NCI-H2171 treated with DMSO at 0.1 percent for 48 hours (cell line): ENCODE results near the gene SLC9A9.

Experiments
- DNase-seq: peaks from one replicate; lab custom pipeline; 2025; lab: John Stamatoyannopoulos, UW

Gene SLC9A9

DNA sequence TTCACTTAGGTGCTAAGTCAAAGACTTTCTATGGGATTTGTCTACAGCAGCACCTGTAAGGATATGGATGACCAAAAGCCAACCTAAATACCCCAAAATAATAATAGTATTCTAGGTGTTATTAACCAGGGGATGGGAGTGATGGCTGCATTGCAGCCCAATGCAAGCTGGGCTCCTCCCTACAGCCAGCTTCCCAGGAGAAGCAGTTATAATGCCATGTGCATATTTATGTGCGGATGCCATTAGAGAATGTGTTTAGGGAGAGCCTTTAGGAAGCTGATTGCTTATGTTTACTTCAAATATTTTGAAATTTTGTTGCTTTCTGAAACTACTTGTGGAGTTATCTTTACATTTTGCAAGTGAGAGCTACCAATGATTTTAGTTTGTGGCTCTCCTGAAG lies 491.4 kb downstream of the SLC9A9 start:
- DNase-seq: no peak

DNA sequence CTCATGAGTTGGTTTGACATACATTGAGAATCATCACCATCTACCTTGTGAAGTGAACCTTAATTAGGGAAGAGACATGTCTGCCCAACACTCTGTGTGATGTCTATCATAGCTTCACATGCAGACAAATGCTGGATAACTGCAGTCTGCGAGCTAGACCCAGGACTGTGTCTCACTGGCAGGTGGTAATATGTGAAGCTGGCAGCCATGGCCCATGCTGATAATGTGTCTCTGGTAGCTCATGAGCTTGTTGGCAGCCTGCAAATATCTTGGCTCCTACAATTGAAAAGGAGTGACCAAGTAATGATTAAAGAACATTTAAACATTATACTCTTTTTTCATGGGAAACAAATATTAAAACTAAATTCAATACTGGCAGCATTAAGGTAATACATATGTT lies 493.9 kb downstream of the SLC9A9 start:
- DNase-seq: no peak

DNA sequence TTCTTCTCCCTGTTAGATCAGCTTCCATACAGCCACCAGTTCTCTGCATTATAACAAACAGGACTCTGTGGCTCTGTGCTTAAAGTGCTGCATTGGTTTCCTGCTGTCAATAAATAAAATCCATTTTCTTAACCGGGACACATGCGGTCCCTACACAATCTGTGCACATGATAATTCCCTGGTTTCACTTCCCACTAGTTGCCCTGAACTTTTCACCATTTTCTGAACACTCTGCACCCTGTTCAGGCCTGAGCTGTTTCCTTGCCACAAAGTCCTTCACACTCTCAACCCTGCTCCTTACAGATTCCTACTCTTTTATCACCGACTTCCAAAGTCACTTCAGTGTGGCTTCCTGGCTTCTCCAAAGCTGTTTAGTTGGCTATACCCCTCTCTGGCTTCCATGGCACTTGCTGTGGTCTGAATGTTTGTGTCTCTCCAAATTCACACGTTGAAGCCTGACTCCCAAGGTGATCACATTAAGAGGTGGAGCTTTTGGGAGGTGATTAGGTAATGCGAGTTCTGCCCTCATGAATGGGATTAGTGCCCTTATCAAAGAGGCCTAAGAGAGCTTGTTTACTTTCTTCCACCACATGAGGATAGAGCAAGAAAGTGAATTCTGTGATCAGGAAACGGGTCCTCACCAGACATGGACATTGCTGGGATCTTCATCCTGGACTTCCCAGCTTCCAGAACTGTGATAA lies 495.3 kb downstream of the SLC9A9 start:
- no peak for DNase-seq

- DNase-seq: no peak
These were observed 496.2 kb downstream of the SLC9A9 start for GRCh38 chr3:143351895-143352608.

DNA sequence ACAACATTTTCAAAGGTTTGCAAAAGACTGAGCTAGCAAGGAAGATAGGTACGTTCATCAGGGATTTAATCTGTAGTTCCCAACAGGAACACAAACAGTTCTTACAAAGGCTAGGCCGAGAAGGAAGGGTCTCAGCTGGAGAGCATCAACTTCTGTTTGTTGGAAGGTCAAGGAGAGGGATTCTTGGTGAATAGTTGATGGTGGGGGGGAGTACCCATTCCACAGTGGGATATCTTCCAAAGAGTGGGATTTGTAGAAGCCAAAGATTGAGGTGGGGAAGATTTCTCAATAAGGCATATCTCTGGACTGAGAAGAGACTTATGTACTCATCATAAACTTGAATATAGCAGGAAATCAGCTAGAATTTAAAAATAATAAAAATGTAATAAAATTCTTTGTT lies 496.9 kb downstream of the SLC9A9 start:
- no peak for DNase-seq

DNA sequence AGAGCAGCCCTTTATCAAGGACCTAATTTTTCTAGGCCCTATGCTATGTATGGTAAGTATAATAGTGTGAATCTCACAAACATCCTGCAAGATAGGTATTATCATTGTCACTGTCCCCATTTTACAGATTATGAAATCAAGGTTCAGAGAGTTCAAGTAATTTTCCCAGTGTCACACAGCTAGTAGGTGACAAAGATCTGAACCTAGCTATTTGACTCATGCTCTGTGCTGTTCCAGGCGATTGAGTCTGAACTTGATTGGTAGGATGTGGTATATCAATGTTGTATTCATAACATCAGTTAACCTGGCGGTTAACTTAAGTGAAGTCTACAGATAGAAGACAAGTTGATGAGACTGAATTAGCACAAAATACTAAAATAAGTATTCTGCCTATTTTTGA lies 498.8 kb downstream of the SLC9A9 start:
- DNase-seq: no peak

DNA sequence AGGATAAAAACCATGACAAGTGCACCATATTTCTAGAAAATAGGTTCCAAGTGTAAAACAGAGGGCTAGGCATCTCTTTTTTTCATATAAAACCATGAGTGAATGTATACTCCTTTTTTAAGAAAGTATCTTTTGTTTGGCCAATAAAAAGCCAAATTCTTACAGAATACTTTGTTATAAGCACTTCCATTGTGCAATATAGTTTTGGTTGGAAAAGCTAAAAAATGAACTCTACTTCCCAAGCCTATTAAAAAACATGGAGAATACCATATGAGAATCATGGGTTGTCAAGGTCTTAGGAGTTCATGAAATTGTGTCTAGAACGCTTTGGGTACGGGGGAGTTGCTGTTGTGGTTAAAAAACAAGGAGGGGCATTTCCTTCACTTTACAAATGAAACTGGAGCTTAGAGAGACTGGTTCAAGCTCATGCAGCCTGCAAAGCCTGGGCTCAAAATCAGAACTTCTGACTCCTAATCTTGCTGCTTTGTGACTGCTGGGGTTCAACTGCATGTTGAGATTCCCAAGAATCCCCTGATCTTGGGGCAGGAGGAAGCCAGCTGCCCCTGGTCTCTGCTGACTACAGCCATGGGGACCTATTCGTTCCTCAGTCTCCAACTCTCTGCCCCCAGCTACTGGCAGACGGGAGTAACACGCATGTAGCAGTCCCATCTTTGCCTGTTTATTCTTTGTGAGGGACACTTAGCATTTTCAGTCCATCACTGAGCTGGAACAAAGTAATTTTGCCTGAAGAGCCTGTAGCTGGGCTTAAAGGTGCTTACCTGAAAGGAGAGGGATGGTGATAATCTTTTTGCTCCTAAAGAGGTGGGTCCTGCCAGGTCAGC lies 499.6 kb downstream of the SLC9A9 start:
- no peak for DNase-seq

- no peak for DNase-seq
These were observed 503.6 kb downstream of the SLC9A9 start for GRCh38 chr3:143344516-143345165.

DNA sequence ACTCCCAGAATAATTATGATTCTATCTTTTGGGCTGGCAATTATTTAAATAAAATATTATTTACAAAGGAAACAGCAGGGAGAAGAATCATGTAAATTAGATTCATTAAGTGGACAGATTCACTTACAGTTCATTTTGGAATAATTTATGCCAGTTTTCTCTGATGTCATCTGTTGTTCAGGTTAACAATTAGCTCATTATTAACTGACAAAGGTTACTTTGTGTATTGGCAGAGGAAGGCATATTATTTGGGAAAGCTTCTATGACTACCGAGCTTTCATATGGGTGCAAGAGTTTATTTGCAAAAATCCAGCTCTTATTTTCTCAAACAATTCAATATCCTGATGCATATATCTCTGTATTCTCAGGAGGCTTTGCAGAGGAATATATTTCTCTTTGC lies 504.3 kb downstream of the SLC9A9 start:
- no peak for DNase-seq

DNA sequence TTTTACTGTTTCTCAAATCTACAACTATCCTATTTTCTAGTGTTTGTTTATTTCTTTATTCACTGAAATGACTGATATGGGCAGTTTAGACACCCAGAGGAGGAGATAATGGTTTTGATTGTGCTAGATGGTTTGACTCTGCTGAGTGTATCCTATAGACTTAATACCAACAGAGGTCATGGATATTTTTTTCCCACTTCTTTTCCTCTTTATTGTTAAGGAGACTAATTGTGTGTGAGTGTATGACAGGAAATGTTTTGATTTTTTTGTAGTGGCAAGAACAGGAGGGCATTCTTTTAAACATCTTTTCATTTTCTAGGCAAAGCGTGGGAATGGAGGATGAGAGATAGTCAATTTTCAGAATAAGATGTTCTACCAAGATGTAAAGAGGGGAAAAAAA lies 505.2 kb downstream of the SLC9A9 start:
- no peak for DNase-seq

GRCh38 chr3:143339451-143339850 lies 508.8 kb downstream of the SLC9A9 start:
- no peak for DNase-seq

DNA sequence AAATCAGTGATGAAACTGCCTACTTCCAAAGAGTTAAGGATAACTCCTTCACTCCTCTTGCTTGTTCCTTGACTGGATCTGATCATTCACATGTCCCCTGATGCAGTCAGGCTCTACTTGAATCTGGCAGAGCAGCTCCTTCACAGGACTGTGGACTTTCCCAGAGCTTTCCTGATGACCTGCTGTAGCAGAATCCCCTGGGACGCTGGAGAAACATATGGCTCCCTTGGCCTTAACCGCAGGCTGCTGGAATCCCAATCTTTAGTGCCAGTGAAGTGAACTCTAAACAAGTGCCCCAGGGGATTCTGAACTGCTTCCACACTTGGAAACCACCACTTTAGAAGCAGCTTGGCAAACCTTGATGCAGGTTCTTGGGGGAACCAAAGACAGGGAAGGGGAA lies 510.9 kb downstream of the SLC9A9 start:
- DNase-seq: peak; percentile 98

DNA sequence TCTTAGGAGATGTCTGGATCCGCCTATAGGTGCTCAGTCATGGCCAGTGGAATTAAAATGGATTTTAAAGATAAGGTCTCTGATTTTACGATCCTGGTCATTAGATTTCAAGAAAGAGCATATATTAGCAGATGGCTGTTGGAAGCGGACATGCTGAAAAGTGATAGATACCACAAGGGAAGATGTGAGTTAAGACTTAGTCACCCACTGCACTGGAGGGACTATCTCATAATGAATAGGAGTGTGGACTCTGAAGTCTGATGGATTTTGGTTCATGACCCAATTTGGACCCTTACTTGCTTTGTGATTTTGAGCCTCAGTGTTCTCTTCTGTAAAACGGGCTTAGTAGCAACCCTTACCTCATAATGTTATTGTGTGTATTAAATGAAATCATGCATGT lies 514.0 kb downstream of the SLC9A9 start:
- no peak for DNase-seq

- no peak for DNase-seq
These were observed 514.9 kb downstream of the SLC9A9 start for GRCh38 chr3:143333367-143333766.

DNA sequence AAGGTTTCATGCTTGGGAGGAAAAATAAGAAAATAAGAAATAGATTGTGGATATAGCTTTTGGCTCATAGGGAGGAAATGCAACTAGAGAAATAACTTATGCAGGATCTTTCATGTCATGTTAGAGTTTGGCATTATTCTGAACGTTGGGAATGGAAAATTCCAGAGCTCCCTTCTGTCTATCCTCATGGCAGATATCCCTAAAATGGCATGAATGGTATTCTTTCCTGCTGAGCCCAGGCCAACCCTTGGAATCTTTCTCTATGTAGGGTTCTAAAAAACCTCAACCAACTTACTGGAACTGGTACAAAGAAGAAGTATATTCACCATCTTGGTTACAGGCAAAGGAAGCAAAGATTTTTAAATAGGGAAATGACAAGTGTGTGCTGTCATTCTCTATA lies 516.2 kb downstream of the SLC9A9 start:
- DNase-seq: peak; percentile 39

GRCh38 chr3:143331350-143331749 lies 516.9 kb downstream of the SLC9A9 start:
- peak; percentile 96 for DNase-seq

GRCh38 chr3:143330296-143330868 lies 517.9 kb downstream of the SLC9A9 start:
- peak; percentile 70 for DNase-seq

DNA sequence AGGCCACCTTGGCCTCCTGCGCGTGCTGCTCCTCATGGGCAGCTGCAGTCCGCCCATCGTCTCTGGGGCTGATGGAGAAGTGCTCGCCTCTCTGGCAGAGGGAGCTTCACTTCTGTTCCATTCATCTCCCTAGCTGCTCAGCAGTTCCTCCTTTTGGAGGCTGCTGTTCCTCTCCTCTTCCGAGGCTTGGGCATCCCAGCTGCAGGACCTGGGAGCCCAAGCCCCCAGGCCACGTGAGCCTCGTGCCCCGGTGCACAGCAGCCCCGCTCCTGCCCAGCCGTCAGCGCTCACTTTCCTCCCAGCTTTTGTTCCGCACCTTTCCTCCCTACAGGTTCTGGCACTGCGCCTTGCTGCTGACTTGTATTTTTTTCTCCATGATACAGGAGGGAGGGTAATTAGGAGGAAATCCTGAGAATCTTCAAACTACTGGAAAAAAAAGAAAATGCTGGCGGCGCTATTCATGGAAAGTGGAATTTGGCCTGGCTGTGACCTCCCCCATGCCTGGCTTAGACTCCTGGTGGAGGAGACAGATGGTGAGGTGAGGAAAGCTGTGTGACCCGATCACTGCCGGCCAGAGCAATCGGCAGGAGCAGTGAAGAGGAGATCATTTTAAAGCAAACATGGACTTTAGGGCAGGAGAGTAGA lies 518.6 kb downstream of the SLC9A9 start:
- DNase-seq: peak; percentile 81

DNA sequence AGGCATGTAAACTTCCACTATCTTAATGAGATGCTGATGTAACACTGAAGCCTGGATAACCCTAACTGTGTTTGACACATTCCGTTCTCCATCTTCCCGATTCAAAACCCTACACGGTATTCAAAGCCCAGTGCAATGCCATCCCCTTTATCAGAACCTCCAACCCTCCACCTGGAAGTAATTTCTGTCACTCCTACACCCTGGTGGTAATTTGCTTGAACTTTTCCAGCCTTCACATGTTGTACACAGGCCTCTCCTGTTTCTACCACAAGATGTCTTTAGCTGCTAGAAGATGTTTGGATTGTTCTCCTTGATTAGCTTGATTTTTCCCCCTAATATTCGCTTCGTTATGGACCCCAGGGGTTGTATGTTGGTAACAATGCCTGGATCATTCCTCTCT lies 519.8 kb downstream of the SLC9A9 start:
- no peak for DNase-seq

GRCh38 chr3:143326983-143327778 lies 521.1 kb downstream of the SLC9A9 start:
- no peak for DNase-seq
